ENCODE results near the gene NT5DC3.
"Not testable (repeated sequence)": the region's sequence is repeated elsewhere in the genome, so short reads cannot be mapped to it uniquely, and the experiment has no call there.

NT5DC3 gene

GRCh38 chr12:103832048-103832997, 8.7 kb downstream of the NT5DC3 start:
- no peak for DNase-seq

- no peak for DNase-seq
These were observed 10.2 kb downstream of the NT5DC3 start for GRCh38 chr12:103830730-103831320.

- no peak for DNase-seq
These were observed 10.9 kb downstream of the NT5DC3 start for GRCh38 chr12:103830025-103830725.

- DNase-seq: no peak
These were observed 11.9 kb downstream of the NT5DC3 start for GRCh38 chr12:103829092-103829491.

GRCh38 chr12:103827911-103828391, 13.1 kb downstream of the NT5DC3 start:
- DNase-seq: no peak

- no peak for DNase-seq
These were observed 16.2 kb downstream of the NT5DC3 start for GRCh38 chr12:103824845-103825244.

- no peak for DNase-seq
These were observed 16.7 kb downstream of the NT5DC3 start for GRCh38 chr12:103824290-103824689.

GRCh38 chr12:103823871-103824270, 17.2 kb downstream of the NT5DC3 start:
- DNase-seq: no peak

- DNase-seq: no peak
These were observed 19.3 kb downstream of the NT5DC3 start for GRCh38 chr12:103821773-103822172.

GRCh38 chr12:103820881-103821489, 20.0 kb downstream of the NT5DC3 start:
- DNase-seq: no peak

GRCh38 chr12:103820361-103820760, 20.7 kb downstream of the NT5DC3 start:
- DNase-seq: no peak

GRCh38 chr12:103819892-103820291, 21.1 kb downstream of the NT5DC3 start:
- DNase-seq: no peak

GRCh38 chr12:103819312-103819711, 21.7 kb downstream of the NT5DC3 start:
- no peak for DNase-seq

GRCh38 chr12:103817791-103818190, 23.2 kb downstream of the NT5DC3 start:
- DNase-seq: no peak

- DNase-seq: no peak
These were observed 24.4 kb downstream of the NT5DC3 start for GRCh38 chr12:103816663-103817062.

GRCh38 chr12:103814436-103814835, 26.6 kb downstream of the NT5DC3 start:
- no peak for DNase-seq

GRCh38 chr12:103813949-103814348, 27.1 kb downstream of the NT5DC3 start:
- DNase-seq: no peak

- no peak for DNase-seq
These were observed 27.6 kb downstream of the NT5DC3 start for GRCh38 chr12:103813426-103813825.

GRCh38 chr12:103812789-103813188, 28.2 kb downstream of the NT5DC3 start:
- DNase-seq: no peak

- DNase-seq: no peak
These were observed 29.2 kb downstream of the NT5DC3 start for GRCh38 chr12:103811791-103812190.

GRCh38 chr12:103810111-103810510, 30.9 kb downstream of the NT5DC3 start:
- no peak for DNase-seq

- not testable (repeated sequence) for DNase-seq
These were observed 31.4 kb downstream of the NT5DC3 start for GRCh38 chr12:103809639-103810038.

- DNase-seq: no peak
These were observed 31.9 kb downstream of the NT5DC3 start for GRCh38 chr12:103809154-103809553.
